Osteoblast (primary cell): ENCODE measurements around the gene POLD1. TPM values are rescaled to one million over a fixed set of nuclear protein-coding genes. Genes with fewer than 3 reads are reported as not detected.

ENCODE experiments used
- DNase-seq: peaks from one replicate; pipeline ENCODE4 v3.0.0; 2011; ENCODE audit warnings: low spot score, mixed read lengths; ENCODE audit not compliant: insufficient read length; ENCODE audit errors: missing footprints
- H2AFZ ChIP-seq: 2 replicates; pipeline ENCODE4 v1.6.0; 2011; ENCODE audit warnings: mild to moderate bottlenecking, low read length
- H3K27ac ChIP-seq: 2 replicates; pipeline ENCODE4 v1.5.1; 2011; ENCODE audit warnings: mild to moderate bottlenecking, low read depth, low read length, moderate library complexity
- H3K27me3 ChIP-seq: 2 replicates; pipeline ENCODE4 v1.6.0; 2012; ENCODE audit warnings: mild to moderate bottlenecking, control low read depth, inconsistent platforms, low read length, moderate library complexity; ENCODE audit not compliant: insufficient read depth
- H3K36me3 ChIP-seq: 2 replicates; pipeline ENCODE4 v1.5.1; 2011; ENCODE audit warnings: mild to moderate bottlenecking, low read length, control low read depth, moderate library complexity; ENCODE audit not compliant: insufficient read depth
- H3K4me1 ChIP-seq: 2 replicates; pipeline ENCODE4 v1.5.1; 2011; ENCODE audit warnings: mild to moderate bottlenecking, low read length, control low read depth, moderate library complexity; ENCODE audit not compliant: insufficient read depth
- H3K4me2 ChIP-seq: 2 replicates; pipeline ENCODE4 v1.6.0; 2011; ENCODE audit warnings: mild to moderate bottlenecking, low read length; ENCODE audit not compliant: insufficient read depth
- H3K4me3 ChIP-seq: fragments of 200-600 bp; sonication (generic); 3 replicates; pipeline ENCODE4 v1.5.1; 2012; ENCODE audit warnings: mild to moderate bottlenecking, low read length, inconsistent platforms; ENCODE audit not compliant: insufficient read depth
- H3K79me2 ChIP-seq: 2 replicates; pipeline ENCODE4 v1.6.0; 2012; ENCODE audit warnings: mild to moderate bottlenecking, low read length, control low read depth, inconsistent platforms; ENCODE audit not compliant: insufficient read depth
- H3K9me3 ChIP-seq: 2 replicates; pipeline ENCODE4 v1.5.1; 2011; ENCODE audit warnings: low read depth, low read length, control low read depth
- H4K20me1 ChIP-seq: 2 replicates; pipeline ENCODE4 v1.6.0; 2012; ENCODE audit warnings: mild to moderate bottlenecking, low read length, control low read depth; ENCODE audit not compliant: insufficient read depth
- CTCF ChIP-seq: IDR thresholded peaks from 2 replicates; pipeline ENCODE4 v1.5.1; 2011; ENCODE audit warnings: mild to moderate bottlenecking, low read depth, low read length, moderate library complexity; ENCODE audit errors: extremely low read depth
- total RNA-seq: library from RNA; depleted of rRNA; stranded (reverse); fragments of >200 nt; gene quantifications from 2 replicates; pipeline ENCODE4 v1.2.3, GENCODE V29; 2012

Gene POLD1
- total RNA-seq, 1 donor, result 15.6 TPM

DNA sequence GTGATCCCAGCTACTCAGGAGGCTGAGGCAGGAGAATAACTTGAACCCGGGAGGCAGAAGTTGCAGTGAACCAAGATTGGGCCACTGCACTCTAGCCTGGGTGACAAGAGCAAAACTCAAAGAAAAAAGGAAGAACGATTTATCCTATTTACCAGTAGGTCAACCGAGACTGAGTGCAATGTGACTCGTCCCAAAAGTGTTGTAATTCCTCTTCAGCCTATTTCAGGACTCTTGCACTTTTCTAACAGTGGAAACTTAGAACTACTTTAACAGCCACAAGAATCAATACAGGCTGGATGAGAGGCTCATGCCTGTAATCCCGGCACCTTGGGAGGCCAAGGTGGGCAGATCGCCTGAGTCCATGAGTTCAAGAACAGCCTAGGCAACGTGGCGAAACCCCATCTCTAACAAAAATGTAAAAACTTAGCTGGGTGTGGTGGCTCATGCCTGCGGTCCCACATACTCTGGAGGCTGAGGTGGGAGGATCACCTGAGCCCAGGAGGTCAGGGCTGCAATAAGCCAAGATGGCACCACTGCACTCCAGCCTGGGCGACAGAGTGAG, 12.2 kb upstream of the POLD1 start:
- Histone ChIP-seq H3K9me3 (no peaks in the 10 kb centered on the region), H2AFZ (no peak overlapping the region), H3K27ac (no peak overlapping the region), H3K79me2 (no peaks in the 10 kb centered on the region), H3K4me3 (no peak overlapping the region), H3K4me2 (no peak overlapping the region), H3K4me1 (peaks cover 3% of the 10 kb centered on the region), H4K20me1 (peaks cover 1% of the 10 kb centered on the region), H3K36me3 (no peaks in the 10 kb centered on the region), H3K27me3 (no peaks in the 10 kb centered on the region)
- no peak for DNase-seq
- TF ChIP-seq CTCF, result no peak

GRCh38 chr19:50376166-50377050, 7.7 kb upstream of the POLD1 start, which contains the start of gene NR1H2:
Gene NR1H2 (plus strand): TSS chr19:50376457. CDS start chr19:50377606, 1,149 bp downstream.
- H3K27ac ChIP-seq, result peak within 1 kb of the TSS; percentile 100
- H3K36me3 ChIP-seq, result peaks cover 39% of the 10 kb centered on the region
- H3K4me1 ChIP-seq, result peaks cover 3% of the 10 kb centered on the region
- peak; percentile 97 for DNase-seq
- H4K20me1 ChIP-seq, result peaks cover 18% of the 10 kb centered on the region
- peak within 1 kb of the TSS; percentile 99 for H3K4me3 ChIP-seq
- no peak for TF ChIP-seq CTCF
- H3K9me3 ChIP-seq, result no peaks in the 10 kb centered on the region
- no peaks in the 10 kb centered on the region for H3K27me3 ChIP-seq
- peaks cover 5% of the 10 kb centered on the region for H3K79me2 ChIP-seq
- H2AFZ ChIP-seq, result peak within 1 kb of the TSS; percentile 96
- peak within 1 kb of the TSS; percentile 85 for H3K4me2 ChIP-seq

DNA sequence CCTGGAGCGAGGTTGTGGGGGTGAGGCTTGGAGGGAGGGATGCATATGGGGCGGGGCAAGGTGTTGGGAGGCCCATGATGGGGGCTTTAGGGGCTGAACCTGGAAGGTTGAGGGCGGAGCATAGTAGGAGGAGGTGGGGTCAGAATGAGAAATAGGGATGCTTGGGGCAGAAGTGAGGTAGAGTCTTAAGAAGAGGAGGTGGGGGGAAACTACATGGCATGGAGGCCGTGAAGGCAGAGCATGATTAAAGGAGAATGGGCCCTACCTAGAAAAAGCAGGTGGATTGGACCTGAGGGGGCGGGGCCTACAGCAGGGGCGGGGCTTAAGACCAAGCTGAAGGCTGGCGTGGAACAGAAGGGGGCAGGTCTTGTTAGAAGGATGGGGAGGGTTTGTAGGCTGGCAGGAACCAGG, 7.1 kb upstream of the POLD1 start:
- peak overlapping the region; percentile 37 for H3K4me3 ChIP-seq
- H3K4me1 ChIP-seq, result peaks cover 3% of the 10 kb centered on the region
- peaks cover 5% of the 10 kb centered on the region for H3K79me2 ChIP-seq
- DNase-seq, result no peak
- no peak for TF ChIP-seq CTCF
- no peaks in the 10 kb centered on the region for H3K27me3 ChIP-seq
- no peaks in the 10 kb centered on the region for H3K9me3 ChIP-seq
- no peak overlapping the region for H3K27ac ChIP-seq
- H2AFZ ChIP-seq, result no peak overlapping the region
- peaks cover 18% of the 10 kb centered on the region for H4K20me1 ChIP-seq
- peaks cover 46% of the 10 kb centered on the region for H3K36me3 ChIP-seq
- H3K4me2 ChIP-seq, result no peak overlapping the region

- no peak for DNase-seq
- H3K4me2 ChIP-seq, result no peak overlapping the region
- no peak overlapping the region for H2AFZ ChIP-seq
- H4K20me1 ChIP-seq, result peaks cover 18% of the 10 kb centered on the region
- H3K27me3 ChIP-seq, result no peaks in the 10 kb centered on the region
- H3K79me2 ChIP-seq, result peaks cover 5% of the 10 kb centered on the region
- no peak overlapping the region for H3K4me3 ChIP-seq
- H3K36me3 ChIP-seq, result peaks cover 49% of the 10 kb centered on the region
- H3K4me1 ChIP-seq, result peaks cover 3% of the 10 kb centered on the region
- no peak for TF ChIP-seq CTCF
- H3K27ac ChIP-seq, result no peak overlapping the region
- no peaks in the 10 kb centered on the region for H3K9me3 ChIP-seq
These were observed 6.6 kb upstream of the POLD1 start for GRCh38 chr19:50377517-50377916.
